SK-N-SH (cell line): ENCODE data around the gene B4GALT1. TPM values are rescaled to one million over a fixed set of nuclear protein-coding genes. Genes with fewer than 3 reads are reported as not detected.
A peak's percentile ranks its signal among the peaks of the same experiment; 100 is the strongest.
"Not testable (repeated sequence)": the region's sequence is repeated elsewhere in the genome, so short reads cannot be mapped to it uniquely, and the experiment has no call there.

Experiments
- CTCF ChIA-PET: fragments of 300-600, 350-600 bp; formaldehyde crosslinking; extraction: SDS; loops from one replicate; lab custom pipeline; 2021; lab: Yijun Ruan, JAX
- POLR2A ChIA-PET: fragments of 350-600 bp; sonication (Branson Sonifier 250); formaldehyde crosslinking; extraction: SDS; loops from one replicate; lab custom pipeline; 2020; ENCODE audit warnings: antibody characterized with exemption, inconsistent platforms; lab: Yijun Ruan, JAX
- DNase-seq: peaks from one replicate; pipeline ENCODE4 v3.0.0; 2012
- H2AFZ ChIP-seq: fragments of 200-600 bp; sonication (generic); 2 replicates; pipeline ENCODE4 v1.8.1; 2016; ENCODE audit warnings: antibody characterized with exemption, mild to moderate bottlenecking, low read depth
- H3F3A ChIP-seq: fragments of 200-600 bp; sonication (generic); replicated peaks from 2 replicates; pipeline ENCODE3; 2016; ENCODE audit warnings: antibody characterized with exemption, mild to moderate bottlenecking; ENCODE audit not compliant: insufficient read depth
- H3K27ac ChIP-seq, 2 experiments: fragments of 200-500 bp in 1 of 2; fragments of 200-600 bp in 1 of 2; sonication (Bioruptor generic) in 1 of 2; sonication (generic), shearing (Covaris generic) in 1 of 2; 2 replicates each; pipeline versions ENCODE4 v1.5.1 to v1.6.1; 2014 to 2016; ENCODE audit warnings: low read depth in 2 of 2, inconsistent platforms in 1 of 2, low read length in 1 of 2, mild to moderate bottlenecking in 1 of 2, mixed read lengths in 1 of 2
- H3K27me3 ChIP-seq: fragments of 200-600 bp; sonication (generic), shearing (Covaris generic); 2 replicates; pipeline ENCODE4 v1.6.1; 2016; ENCODE audit warnings: mixed run types; ENCODE audit not compliant: insufficient read depth
- H3K36me3 ChIP-seq, 2 experiments: fragments of 200-500 bp in 1 of 2; fragments of 200-600 bp in 1 of 2; sonication (Bioruptor generic) in 1 of 2; sonication (generic) in 1 of 2; replicated peaks in 1 of 2; 2 replicates each; pipeline versions ENCODE3 to v1.5.1; 2014 to 2016; ENCODE audit warnings: low read length in 1 of 2, mild to moderate bottlenecking in 1 of 2; ENCODE audit not compliant: insufficient read depth in 2 of 2, control insufficient read depth in 1 of 2
- H3K4me1 ChIP-seq, 2 experiments: fragments of 200-500 bp in 1 of 2; fragments of 200-600 bp in 1 of 2; sonication (Bioruptor generic) in 1 of 2; sonication (generic), shearing (Covaris generic) in 1 of 2; 2 replicates each; pipeline versions ENCODE4 v1.5.1 to v1.6.1; 2014 to 2016; ENCODE audit warnings: low read depth in 1 of 2, low read length in 1 of 2, mixed run types in 1 of 2; ENCODE audit not compliant: insufficient read depth in 2 of 2, control insufficient read depth in 1 of 2
- H3K4me2 ChIP-seq: fragments of 200-600 bp; sonication (generic), shearing (Covaris generic); 2 replicates; pipeline ENCODE4 v1.6.1; 2017; ENCODE audit warnings: mixed run types
- H3K4me3 ChIP-seq, 2 experiments: fragments of 200-500 bp in 1 of 2; fragments of 200-600 bp in 1 of 2; sonication (Bioruptor generic) in 1 of 2; sonication (generic), shearing (Covaris generic) in 1 of 2; 2 replicates each; pipeline versions ENCODE4 v1.5.1 to v1.8.1; 2014 to 2016; ENCODE audit warnings: low read depth in 2 of 2, inconsistent platforms in 1 of 2, low read length in 1 of 2, mild to moderate bottlenecking in 1 of 2, mixed read lengths in 1 of 2, moderate library complexity in 1 of 2
- H3K79me2 ChIP-seq: fragments of 200-600 bp; sonication (generic); 2 replicates; pipeline ENCODE4 v1.8.1; 2017; ENCODE audit warnings: mild to moderate bottlenecking; ENCODE audit not compliant: insufficient read depth
- H3K9ac ChIP-seq: fragments of 200-600 bp; sonication (generic); 2 replicates; pipeline ENCODE4 v1.6.1; 2017; ENCODE audit warnings: mixed run types
- H3K9me2 ChIP-seq: fragments of 200-600 bp; sonication (generic); 2 replicates; pipeline ENCODE4 v1.6.1; 2017; ENCODE audit warnings: mixed run types
- H3K9me3 ChIP-seq: fragments of 200-600 bp; sonication (generic); 2 replicates; pipeline ENCODE4 v1.6.1; 2017; ENCODE audit warnings: mixed run types, mild to moderate bottlenecking, moderate library complexity
- H4K20me1 ChIP-seq: fragments of 200-600 bp; sonication (generic); 2 replicates; pipeline ENCODE4 v1.6.1; 2017; ENCODE audit warnings: mild to moderate bottlenecking, mixed run types; ENCODE audit not compliant: insufficient read depth
- CHD2 ChIP-seq: fragments of 150-350 bp; IDR thresholded peaks from 2 replicates; pipeline ENCODE4 v1.6.1; 2018; ENCODE audit warnings: low read length; ENCODE audit not compliant: partially characterized antibody
- ELF1 ChIP-seq: IDR thresholded peaks from 2 replicates; pipeline ENCODE4 v1.4.0; 2012
- EP300 ChIP-seq, 2 experiments: IDR thresholded peaks; 2 replicates each; pipeline versions ENCODE4 v1.4.0 to v1.6.1; 2012; ENCODE audit warnings: borderline replicate concordance in 1 of 2, low read depth in 1 of 2, low read length in 1 of 2
- EZH2phosphoT487 ChIP-seq: fragments of 200-600 bp; sonication (generic); IDR thresholded peaks from 2 replicates; pipeline ENCODE4 v1.6.1; 2017; ENCODE audit warnings: low read depth, mixed run types, mild to moderate bottlenecking, antibody characterized with exemption, moderate library complexity, borderline replicate concordance
- FOSL2 ChIP-seq: IDR thresholded peaks from 2 replicates; pipeline ENCODE4 v1.4.0; 2012; ENCODE audit warnings: low read depth, mild to moderate bottlenecking, moderate library complexity, borderline replicate concordance
- GABPA ChIP-seq: IDR thresholded peaks from 2 replicates; pipeline ENCODE4 v1.4.0; 2012; ENCODE audit warnings: low read depth, mild to moderate bottlenecking
- MXI1 ChIP-seq: IDR thresholded peaks from 2 replicates; pipeline ENCODE4 v1.6.1; 2012; ENCODE audit warnings: mild to moderate bottlenecking, low read depth, low read length, improper control_type of control experiment
- NRF1 ChIP-seq: IDR thresholded peaks from 2 replicates; pipeline ENCODE4 v1.6.1; 2012; ENCODE audit warnings: low read depth, mild to moderate bottlenecking, low read length
- POLR2AphosphoS5 ChIP-seq: IDR thresholded peaks from 2 replicates; pipeline ENCODE4 v1.6.1; 2012; ENCODE audit warnings: low read depth, low read length
- RCOR1 ChIP-seq: fragments of 150-350 bp; IDR thresholded peaks from 2 replicates; pipeline ENCODE4 v1.6.1; 2017; ENCODE audit warnings: antibody characterized with exemption, low read length
- RXRA ChIP-seq: IDR thresholded peaks from 2 replicates; pipeline ENCODE4 v1.4.0; 2012; ENCODE audit warnings: low read depth, mild to moderate bottlenecking, borderline replicate concordance
- TCF12 ChIP-seq: IDR thresholded peaks from 2 replicates; pipeline ENCODE4 v1.4.0; 2012
- TEAD4 ChIP-seq: IDR thresholded peaks from 2 replicates; pipeline ENCODE4 v1.4.0; 2012; ENCODE audit warnings: mild to moderate bottlenecking, borderline replicate concordance; ENCODE audit not compliant: insufficient read depth
- WGBS: methylation state at CpG from one replicate; pipeline ENCODE4 v1.1.6; 2017; ENCODE audit warnings: low lambda C conversion rate; 5-methylcytosine and 5-hydroxymethylcytosine counted together
- polyA plus RNA-seq, 3 experiments: library from polyadenylated mRNA; depleted of rRNA; stranded (reverse); fragments of >200 nt; gene quantifications; 2 replicates each; pipeline ENCODE4 v1.2.3, GENCODE V29; 2012
- TF ChIP-seq, protein P1 (sequence below): IDR thresholded peaks from 2 replicates; pipeline ENCODE4 v1.4.0; 2012; ENCODE audit warnings: low read depth, borderline replicate concordance

The B4GALT1 gene
- polyA plus RNA-seq, 1 of the 3 experiments (the other 2 are of a cell fraction): 36.2 TPM

DNA sequence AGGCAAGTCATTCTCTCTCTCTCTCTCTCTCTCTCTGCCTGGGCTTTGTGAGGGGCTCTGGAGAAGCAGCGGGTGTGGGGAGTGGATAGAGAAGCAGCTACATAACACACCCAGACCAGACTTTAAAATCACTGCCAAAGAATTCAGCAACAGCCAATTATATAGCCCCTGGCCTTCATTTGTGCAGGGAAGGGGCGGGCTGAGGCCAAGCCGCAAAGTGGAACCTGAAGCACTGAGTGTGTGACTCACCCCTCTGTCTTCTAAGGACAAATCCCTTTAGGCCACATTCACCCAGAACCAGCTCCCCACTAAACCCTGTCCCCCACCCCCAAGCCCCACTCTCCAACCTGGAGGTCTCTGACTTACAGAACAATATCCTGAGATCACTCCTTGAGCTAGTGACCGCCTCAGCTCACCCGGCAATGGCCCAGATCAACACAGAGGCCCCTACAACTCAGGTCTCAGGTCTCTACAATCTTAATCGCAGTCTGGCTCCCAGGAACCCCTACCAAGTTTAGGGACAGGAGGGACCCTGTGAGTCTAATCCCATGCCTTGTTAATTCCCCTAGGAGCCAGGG is 6.0 kb downstream of the B4GALT1 start (continued):
- TF ChIP-seq RCOR1: 0 out of 2 replicates have a peak, but pooled peaks have one; percentile 20
- TF ChIP-seq, protein P1, sequence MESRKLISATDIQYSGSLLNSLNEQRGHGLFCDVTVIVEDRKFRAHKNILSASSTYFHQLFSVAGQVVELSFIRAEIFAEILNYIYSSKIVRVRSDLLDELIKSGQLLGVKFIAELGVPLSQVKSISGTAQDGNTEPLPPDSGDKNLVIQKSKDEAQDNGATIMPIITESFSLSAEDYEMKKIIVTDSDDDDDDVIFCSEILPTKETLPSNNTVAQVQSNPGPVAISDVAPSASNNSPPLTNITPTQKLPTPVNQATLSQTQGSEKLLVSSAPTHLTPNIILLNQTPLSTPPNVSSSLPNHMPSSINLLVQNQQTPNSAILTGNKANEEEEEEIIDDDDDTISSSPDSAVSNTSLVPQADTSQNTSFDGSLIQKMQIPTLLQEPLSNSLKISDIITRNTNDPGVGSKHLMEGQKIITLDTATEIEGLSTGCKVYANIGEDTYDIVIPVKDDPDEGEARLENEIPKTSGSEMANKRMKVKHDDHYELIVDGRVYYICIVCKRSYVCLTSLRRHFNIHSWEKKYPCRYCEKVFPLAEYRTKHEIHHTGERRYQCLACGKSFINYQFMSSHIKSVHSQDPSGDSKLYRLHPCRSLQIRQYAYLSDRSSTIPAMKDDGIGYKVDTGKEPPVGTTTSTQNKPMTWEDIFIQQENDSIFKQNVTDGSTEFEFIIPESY: no peak
- peak; percentile 75; the same call in 1 of the 2 replicates for TF ChIP-seq TEAD4
- TF ChIP-seq GABPA: no peak
- TF ChIP-seq NRF1: no peak
- TF ChIP-seq FOSL2: peak; percentile 82; the same call in 1 of the 2 replicates
- TF ChIP-seq MXI1: no peak
- no peak; the same call in 1 of the 2 replicates for TF ChIP-seq RXRA
- no peak for TF ChIP-seq EZH2phosphoT487

DNA sequence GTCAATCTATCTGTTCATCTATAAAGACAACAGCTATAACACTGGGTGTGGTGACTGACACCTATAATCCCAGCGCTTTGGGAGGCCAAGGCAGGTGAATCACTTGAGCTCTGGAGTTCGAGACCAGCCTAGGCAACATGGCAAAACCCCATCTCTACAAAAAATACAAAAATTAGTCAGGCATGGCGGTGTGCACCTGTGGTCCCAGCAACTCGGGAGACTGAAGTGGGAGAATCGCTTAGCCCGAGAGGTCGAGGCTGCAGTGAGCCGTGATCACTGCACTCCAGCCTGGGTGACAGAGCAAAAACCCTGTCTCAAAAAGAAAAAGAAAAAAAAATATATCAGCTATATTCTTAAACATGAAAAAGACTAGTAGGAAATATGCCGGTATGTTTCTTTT is 6.7 kb downstream of the B4GALT1 start:
- Histone ChIP-seq H3K79me2 (peaks cover 97% of the 10 kb centered on the region), H3K4me2 (peak overlapping the region; percentile 70), H3K4me3 (peak overlapping the region in 1 of 2 experiments; percentile 30; a peak in 2 of 4 replicates), H3K4me1 (peaks cover 69 to 72% of the 10 kb centered on the region in 2 experiments), H3K27ac (peak overlapping the region; percentile 94 to 96), H3F3A (peaks cover 29% of the 10 kb centered on the region), H3K9ac (peak overlapping the region; percentile 50; the same call in 1 of the 2 replicates)
- DNase-seq, POLR2A ChIA-PET, H3K36me3 ChIP-seq, H3K9me2 ChIP-seq, H4K20me1 ChIP-seq, H3K27me3 ChIP-seq, H2AFZ ChIP-seq, H3K9me3 ChIP-seq: not testable (repeated sequence)
- CTCF ChIA-PET: interaction anchor here (1.4 to 3.3 kb wide), 2 partner anchors 10 to 80 kb away, joined by 5 to 18 read pairs; no protein-coding TSS in a partner anchor
- 74% methylated on average over 9 of the region's 9 CpGs for WGBS

DNA sequence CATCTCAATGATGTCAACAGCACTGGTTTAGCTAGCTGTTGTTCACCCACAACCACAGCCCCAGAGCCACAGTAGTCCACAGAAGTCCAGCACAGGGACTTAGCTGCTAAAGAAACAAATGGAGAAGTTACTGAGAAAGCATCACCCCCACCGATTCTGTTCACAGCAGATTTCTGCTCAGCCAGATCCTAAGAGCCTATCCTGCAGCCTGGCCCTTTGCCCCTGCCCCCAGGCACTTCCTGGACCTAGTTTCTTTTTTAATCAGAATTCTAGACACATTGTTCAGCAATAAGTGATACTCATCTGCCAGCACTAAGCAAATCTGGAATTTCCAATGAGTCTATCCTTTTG is 7.4 kb downstream of the B4GALT1 start:
- DNase-seq: peak; percentile 43
- Histone ChIP-seq H3K4me2 (peak overlapping the region; percentile 70), H3K4me3 (peak overlapping the region; percentile 3 to 30; a peak in 2 of 4 replicates), H4K20me1 (no peaks in the 10 kb centered on the region)
- 0 out of 2 replicates have a peak, but pooled peaks have one; percentile 14 for TF ChIP-seq ELF1
- TF ChIP-seq POLR2AphosphoS5: no peak
- no peak for TF ChIP-seq EP300 (IDR thresholded peaks at IDR 0.05; ENCODE audit: borderline replicate concordance in 1 of 2, low read depth in 1 of 2, low read length in 1 of 2)
- TF ChIP-seq CHD2: no peak
- peak; percentile 46; the same call in 1 of the 2 replicates for TF ChIP-seq TCF12
- TF ChIP-seq, all 33 proteins: peak for 2
- Histone ChIP-seq H3K9me2 (no peaks in the 10 kb centered on the region), H3K4me1 (peaks cover 66 to 67% of the 10 kb centered on the region in 2 experiments), H3K27ac (peak overlapping the region; percentile 94 to 96), H3K9ac (peak overlapping the region; percentile 50), H3F3A (peaks cover 29% of the 10 kb centered on the region), H3K79me2 (peaks cover 97% of the 10 kb centered on the region), H2AFZ (0 out of 2 replicates have a peak overlapping the region, but pooled peaks have one; percentile 10), H3K36me3 (no peaks in the 10 kb centered on the region), H3K27me3 (no peaks in the 10 kb centered on the region), H3K9me3 (no peaks in the 10 kb centered on the region)
- WGBS: 0% methylated on average over 1 of the region's 1 CpG
- CTCF ChIA-PET: interaction anchor here (1.9 to 3.3 kb wide), 2 partner anchors 11 to 67 kb away, joined by 6 to 18 read pairs; no protein-coding TSS in a partner anchor
- POLR2A ChIA-PET: no interaction called here
